22Rv1 (cell line): ENCODE measurements around the gene CACNA1E.
A peak's percentile ranks its signal among the peaks of the same experiment; 100 is the strongest.

Experiments
- H3K27ac ChIP-seq: fragments of 450-650 bp; 2 replicates; pipeline ENCODE4 v1.5.1; 2017
- CTCF ChIP-seq: fragments of 450-650 bp; IDR thresholded peaks from 2 replicates; pipeline ENCODE4 v1.5.1; 2017; ENCODE audit warnings: mild to moderate bottlenecking
- ZFX ChIP-seq: fragments of 450-650 bp; IDR thresholded peaks from 2 replicates; pipeline ENCODE4 v1.6.1; 2017; ENCODE audit warnings: antibody characterized with exemption, borderline replicate concordance

Gene CACNA1E

GRCh38 chr1:181557313-181557712 is 74.0 kb downstream of the CACNA1E start:
- no peak overlapping the region for H3K27ac ChIP-seq
- TF ChIP-seq CTCF: no peak
- no peak for TF ChIP-seq ZFX

- TF ChIP-seq ZFX (no peak), CTCF (no peak)
Observed at GRCh38 chr1:181558416-181558815, 75.1 kb downstream of the CACNA1E start.

GRCh38 chr1:181559142-181559541 is 75.8 kb downstream of the CACNA1E start:
- TF ChIP-seq CTCF (no peak), ZFX (no peak)
- no peak overlapping the region for H3K27ac ChIP-seq

More at GRCh38 chr1:181558416-181558815, 75.1 kb downstream of the CACNA1E start:
- no peak overlapping the region for H3K27ac ChIP-seq

- no peak overlapping the region for H3K27ac ChIP-seq
- no peak for TF ChIP-seq CTCF
- no peak for TF ChIP-seq ZFX
Observed at GRCh38 chr1:181562395-181562794, 79.1 kb downstream of the CACNA1E start.

GRCh38 chr1:181568736-181569135 is 85.4 kb downstream of the CACNA1E start:
- no peak for TF ChIP-seq CTCF
- no peak for TF ChIP-seq ZFX
- H3K27ac ChIP-seq: no peak overlapping the region

GRCh38 chr1:181577475-181577874 is 94.2 kb downstream of the CACNA1E start:
- no peak for TF ChIP-seq CTCF
- TF ChIP-seq ZFX: no peak
- no peak overlapping the region for H3K27ac ChIP-seq

GRCh38 chr1:181583598-181583997 is 100.3 kb downstream of the CACNA1E start:
- no peak overlapping the region for H3K27ac ChIP-seq
- TF ChIP-seq ZFX (no peak), CTCF (peak; percentile 35)
